HepG2 (cell line): Measurements from ENCODE around the gene TH. TPM values are rescaled to one million over a fixed set of nuclear protein-coding genes. Genes with fewer than 3 reads are reported as not detected.
A peak's percentile ranks its signal among the peaks of the same experiment; 100 is the strongest.

Experiments
- KAT8 ChIP-seq: IDR thresholded peaks from 2 replicates; pipeline ENCODE4 v1.6.1; 2016; ENCODE audit warnings: missing genetic modification reagents, missing compliant biosample characterization
- MEF2D ChIP-seq: sonication (generic); formaldehyde crosslinking; IDR thresholded peaks from 2 replicates; pipeline ENCODE4 v1.5.1; 2020; ENCODE audit warnings: mild to moderate bottlenecking, missing genetic modification reagents
- MXI1 ChIP-seq: IDR thresholded peaks from 3 replicates; pipeline ENCODE4 v1.6.1; 2012; ENCODE audit warnings: low read depth, low read length, inconsistent platforms, borderline replicate concordance
- NCOA1 ChIP-seq: sonication (generic); formaldehyde crosslinking; IDR thresholded peaks from 2 replicates; pipeline ENCODE4 v1.9.0; 2021; ENCODE audit warnings: missing genetic modification reagents
- RBM39 ChIP-seq: fragments of 200-400 bp; formaldehyde crosslinking; IDR thresholded peaks from one replicate; pipeline ENCODE4 v1.6.1; 2018; ENCODE audit warnings: antibody characterized with exemption, mild to moderate bottlenecking, low read depth, low read length; ENCODE audit not compliant: poor library complexity, severe bottlenecking
- SMYD3 ChIP-seq: sonication (generic); formaldehyde crosslinking; IDR thresholded peaks from 2 replicates; pipeline ENCODE4 v1.8.1; 2023; ENCODE audit warnings: mild to moderate bottlenecking, missing genetic modification reagents
- SP1 ChIP-seq, 2 experiments: fragments of 450-650 bp in 1 of 2; sonication (generic) in 1 of 2; formaldehyde crosslinking in 1 of 2; IDR thresholded peaks; 2 replicates each; pipeline versions ENCODE4 v1.4.0 to v1.6.1; 2016 to 2020; ENCODE audit warnings: missing genetic modification reagents in 1 of 2
- ZBTB38 ChIP-seq: sonication (generic); formaldehyde crosslinking; IDR thresholded peaks from 2 replicates; pipeline ENCODE4 v1.5.1; 2020; ENCODE audit warnings: mild to moderate bottlenecking, missing genetic modification reagents
- ZMYM2 ChIP-seq: sonication (generic); formaldehyde crosslinking; IDR thresholded peaks from 2 replicates; pipeline ENCODE4 v1.8.0; 2022; ENCODE audit warnings: mild to moderate bottlenecking, missing genetic modification reagents
- ZNF333 ChIP-seq: sonication (generic); formaldehyde crosslinking; IDR thresholded peaks from 2 replicates; pipeline ENCODE4 v1.4.0; 2020; ENCODE audit warnings: mild to moderate bottlenecking, missing genetic modification reagents, borderline replicate concordance
- ZNF839 ChIP-seq: sonication (generic); formaldehyde crosslinking; IDR thresholded peaks from 2 replicates; pipeline ENCODE4 v1.4.0; 2020; ENCODE audit warnings: missing genetic modification reagents, mild to moderate bottlenecking, borderline replicate concordance
- polyA plus RNA-seq, 8 experiments: library from polyadenylated mRNA; depleted of rRNA in 3 of 8; stranded (reverse) in 7 of 8; unstranded in 1 of 8; fragments of >200 nt; fragmentation: Illumina TruSeq in 4 of 8; extraction: Trizol in 4 of 8; gene quantifications; 2 replicates each; pipeline versions ENCODE4 v1.2.1 to v1.2.3, GENCODE V29; 2011 to 2016; ENCODE audit warnings: low read depth in 4 of 8, missing spikeins in 1 of 8, mixed read lengths in 1 of 8; ENCODE audit not compliant: insufficient read depth in 1 of 8
- total RNA-seq, 5 experiments: library from RNA; depleted of rRNA; stranded (reverse); fragments of >200 nt; fragmentation: Illumina TruSeq; extraction: Trizol; gene quantifications; 2 replicates each; pipeline ENCODE4 v1.2.3, GENCODE V29; 2016; ENCODE audit warnings: low read depth in 1 of 5
- TF ChIP-seq, protein P1 (sequence below): sonication (generic); formaldehyde crosslinking; IDR thresholded peaks from 2 replicates; pipeline ENCODE4 v1.8.0; 2022; ENCODE audit warnings: missing genetic modification reagents, mild to moderate bottlenecking, moderate library complexity, borderline replicate concordance
- TF ChIP-seq, protein P2 (sequence below): sonication (generic); formaldehyde crosslinking; IDR thresholded peaks from 2 replicates; pipeline ENCODE4 v1.4.0; 2020; ENCODE audit warnings: missing genetic modification reagents
- TF ChIP-seq, protein P3 (sequence below): sonication (generic); formaldehyde crosslinking; IDR thresholded peaks from 2 replicates; pipeline ENCODE4 v1.4.0; 2020; ENCODE audit warnings: mild to moderate bottlenecking, missing genetic modification reagents
- TF ChIP-seq, protein P4 (sequence below): IDR thresholded peaks from 2 replicates; pipeline ENCODE4 v1.6.1; 2018; ENCODE audit warnings: missing genetic modification reagents
- TF ChIP-seq, protein P5 (sequence below): sonication (generic); formaldehyde crosslinking; IDR thresholded peaks from 2 replicates; pipeline ENCODE4 v1.8.1; 2023; ENCODE audit warnings: mild to moderate bottlenecking, moderate library complexity, missing genetic modification reagents
- TF ChIP-seq, protein P6 (sequence below): sonication (generic); formaldehyde crosslinking; IDR thresholded peaks from 2 replicates; pipeline ENCODE4 v1.5.0; 2020; ENCODE audit warnings: missing genetic modification reagents

TH gene
- total and polyA plus RNA-seq, 2 of the 13 experiments (the other 11 are each of a cell fraction or from before 2014, with no cell fraction given): 0.36 TPM; not detected in 1

DNA sequence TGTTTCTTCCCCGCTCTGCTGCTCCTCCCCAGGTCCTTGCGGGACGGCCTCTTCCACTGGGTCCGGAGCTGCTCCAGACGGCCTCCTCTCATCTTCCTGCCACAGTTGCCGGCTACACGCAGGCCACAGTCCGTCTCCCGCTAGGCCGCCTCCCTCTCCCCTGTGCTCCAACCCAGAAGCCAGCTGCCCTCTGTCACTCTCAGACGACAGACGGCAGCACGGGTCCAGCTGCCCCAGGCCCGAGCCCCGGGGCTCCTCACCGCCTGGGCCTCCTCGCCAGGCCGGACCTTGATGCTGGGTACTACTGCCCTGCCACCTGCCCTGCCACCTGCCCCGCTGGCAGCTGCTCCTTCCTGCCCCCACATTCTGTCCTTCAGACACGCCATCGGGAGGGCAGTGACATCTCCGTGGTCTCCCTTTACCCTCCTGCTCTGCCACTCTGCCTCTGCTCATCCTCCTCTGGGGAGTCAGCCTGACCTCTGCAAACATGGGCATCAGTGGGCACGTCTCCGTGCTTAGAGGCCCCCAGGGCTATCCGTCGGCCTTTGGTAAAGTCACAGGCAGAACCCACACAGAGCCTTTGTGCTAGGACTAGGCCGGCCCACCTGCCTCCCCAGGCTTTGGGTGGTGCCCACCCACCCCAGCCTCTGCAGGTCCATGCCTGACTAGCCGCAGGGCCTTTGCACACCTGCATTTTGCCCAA is 43.1 kb upstream of the TH start (continued):
- TF ChIP-seq, protein P1, sequence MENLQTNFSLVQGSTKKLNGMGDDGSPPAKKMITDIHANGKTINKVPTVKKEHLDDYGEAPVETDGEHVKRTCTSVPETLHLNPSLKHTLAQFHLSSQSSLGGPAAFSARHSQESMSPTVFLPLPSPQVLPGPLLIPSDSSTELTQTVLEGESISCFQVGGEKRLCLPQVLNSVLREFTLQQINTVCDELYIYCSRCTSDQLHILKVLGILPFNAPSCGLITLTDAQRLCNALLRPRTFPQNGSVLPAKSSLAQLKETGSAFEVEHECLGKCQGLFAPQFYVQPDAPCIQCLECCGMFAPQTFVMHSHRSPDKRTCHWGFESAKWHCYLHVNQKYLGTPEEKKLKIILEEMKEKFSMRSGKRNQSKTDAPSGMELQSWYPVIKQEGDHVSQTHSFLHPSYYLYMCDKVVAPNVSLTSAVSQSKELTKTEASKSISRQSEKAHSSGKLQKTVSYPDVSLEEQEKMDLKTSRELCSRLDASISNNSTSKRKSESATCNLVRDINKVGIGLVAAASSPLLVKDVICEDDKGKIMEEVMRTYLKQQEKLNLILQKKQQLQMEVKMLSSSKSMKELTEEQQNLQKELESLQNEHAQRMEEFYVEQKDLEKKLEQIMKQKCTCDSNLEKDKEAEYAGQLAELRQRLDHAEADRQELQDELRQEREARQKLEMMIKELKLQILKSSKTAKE (CRISPR knock-in tag): 0 out of 2 replicates have a peak, but pooled peaks have one; percentile 3
- TF ChIP-seq SMYD3 (CRISPR knock-in tag) (no peak), NCOA1 (no peak), KAT8 (no peak), ZBTB38 (CRISPR knock-in tag) (peak; percentile 100), ZNF333 (no peak), RBM39 (no peak), MEF2D (0 out of 2 replicates have a peak, but pooled peaks have one; percentile 17), MXI1 (no peak), ZMYM2 (no peak), SP1 (IDR thresholded peaks at IDR 0.05) (no peak), SP1 (CRISPR knock-in tag; IDR thresholded peaks at IDR 0.05) (no peak), ZNF839 (0 out of 2 replicates have a peak, but pooled peaks have one; percentile 49)
- TF ChIP-seq, protein P2, sequence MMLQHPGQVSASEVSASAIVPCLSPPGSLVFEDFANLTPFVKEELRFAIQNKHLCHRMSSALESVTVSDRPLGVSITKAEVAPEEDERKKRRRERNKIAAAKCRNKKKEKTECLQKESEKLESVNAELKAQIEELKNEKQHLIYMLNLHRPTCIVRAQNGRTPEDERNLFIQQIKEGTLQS: no peak
- TF ChIP-seq, protein P3, sequence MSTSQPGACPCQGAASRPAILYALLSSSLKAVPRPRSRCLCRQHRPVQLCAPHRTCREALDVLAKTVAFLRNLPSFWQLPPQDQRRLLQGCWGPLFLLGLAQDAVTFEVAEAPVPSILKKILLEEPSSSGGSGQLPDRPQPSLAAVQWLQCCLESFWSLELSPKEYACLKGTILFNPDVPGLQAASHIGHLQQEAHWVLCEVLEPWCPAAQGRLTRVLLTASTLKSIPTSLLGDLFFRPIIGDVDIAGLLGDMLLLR (CRISPR knock-in tag): no peak
- TF ChIP-seq, protein P4, sequence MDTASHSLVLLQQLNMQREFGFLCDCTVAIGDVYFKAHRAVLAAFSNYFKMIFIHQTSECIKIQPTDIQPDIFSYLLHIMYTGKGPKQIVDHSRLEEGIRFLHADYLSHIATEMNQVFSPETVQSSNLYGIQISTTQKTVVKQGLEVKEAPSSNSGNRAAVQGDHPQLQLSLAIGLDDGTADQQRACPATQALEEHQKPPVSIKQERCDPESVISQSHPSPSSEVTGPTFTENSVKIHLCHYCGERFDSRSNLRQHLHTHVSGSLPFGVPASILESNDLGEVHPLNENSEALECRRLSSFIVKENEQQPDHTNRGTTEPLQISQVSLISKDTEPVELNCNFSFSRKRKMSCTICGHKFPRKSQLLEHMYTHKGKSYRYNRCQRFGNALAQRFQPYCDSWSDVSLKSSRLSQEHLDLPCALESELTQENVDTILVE (CRISPR knock-in tag): no peak
- TF ChIP-seq, protein P5, sequence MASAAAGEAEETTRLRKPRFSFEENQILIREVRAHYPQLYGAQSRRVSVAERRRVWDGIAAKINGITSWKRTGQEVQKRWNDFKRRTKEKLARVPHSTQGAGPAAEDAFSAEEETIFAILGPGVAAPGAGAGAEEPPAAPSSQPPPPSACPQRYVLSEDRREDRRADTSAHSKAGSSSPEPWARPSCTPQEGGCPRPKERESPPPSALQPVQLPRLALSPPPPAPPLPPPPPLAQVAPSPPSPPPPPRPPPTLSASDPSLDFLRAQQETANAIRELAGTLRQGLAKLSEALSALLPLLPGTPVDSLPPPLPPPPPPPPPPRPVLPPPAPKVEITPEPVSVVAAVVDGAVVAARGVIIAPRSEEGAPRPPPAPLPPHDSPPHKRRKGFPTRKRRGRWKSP (CRISPR knock-in tag): no peak
- TF ChIP-seq, protein P6, sequence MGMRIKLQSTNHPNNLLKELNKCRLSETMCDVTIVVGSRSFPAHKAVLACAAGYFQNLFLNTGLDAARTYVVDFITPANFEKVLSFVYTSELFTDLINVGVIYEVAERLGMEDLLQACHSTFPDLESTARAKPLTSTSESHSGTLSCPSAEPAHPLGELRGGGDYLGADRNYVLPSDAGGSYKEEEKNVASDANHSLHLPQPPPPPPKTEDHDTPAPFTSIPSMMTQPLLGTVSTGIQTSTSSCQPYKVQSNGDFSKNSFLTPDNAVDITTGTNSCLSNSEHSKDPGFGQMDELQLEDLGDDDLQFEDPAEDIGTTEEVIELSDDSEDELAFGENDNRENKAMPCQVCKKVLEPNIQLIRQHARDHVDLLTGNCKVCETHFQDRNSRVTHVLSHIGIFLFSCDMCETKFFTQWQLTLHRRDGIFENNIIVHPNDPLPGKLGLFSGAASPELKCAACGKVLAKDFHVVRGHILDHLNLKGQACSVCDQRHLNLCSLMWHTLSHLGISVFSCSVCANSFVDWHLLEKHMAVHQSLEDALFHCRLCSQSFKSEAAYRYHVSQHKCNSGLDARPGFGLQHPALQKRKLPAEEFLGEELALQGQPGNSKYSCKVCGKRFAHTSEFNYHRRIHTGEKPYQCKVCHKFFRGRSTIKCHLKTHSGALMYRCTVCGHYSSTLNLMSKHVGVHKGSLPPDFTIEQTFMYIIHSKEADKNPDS (CRISPR knock-in tag): peak; percentile 11; the same call in 1 of the 2 replicates
